ENCODE results near the gene GALNT6.
A peak's percentile ranks its signal among the peaks of the same experiment; 100 is the strongest.

The GALNT6 gene

GRCh38 chr12:51378749-51379148 lies 12.5 kb downstream of the GALNT6 start:
- DNase-seq = no peak

- no peak for DNase-seq
Measured at GRCh38 chr12:51377099-51377984, 13.9 kb downstream of the GALNT6 start.

- no peak for DNase-seq
Measured at GRCh38 chr12:51374856-51375255, 16.4 kb downstream of the GALNT6 start.

GRCh38 chr12:51374361-51374760 lies 16.8 kb downstream of the GALNT6 start:
- DNase-seq = no peak

GRCh38 chr12:51373187-51373586 lies 18.0 kb downstream of the GALNT6 start:
- no peak for DNase-seq

GRCh38 chr12:51372021-51372420 lies 19.2 kb downstream of the GALNT6 start:
- DNase-seq = no peak

- DNase-seq = no peak
Measured at GRCh38 chr12:51371295-51371953, 19.8 kb downstream of the GALNT6 start.

- no peak for DNase-seq
Measured at GRCh38 chr12:51370667-51371066, 20.5 kb downstream of the GALNT6 start.

- DNase-seq = no peak
Measured at GRCh38 chr12:51369581-51369980, 21.6 kb downstream of the GALNT6 start.

GRCh38 chr12:51368640-51369517 lies 22.3 kb downstream of the GALNT6 start:
- DNase-seq = peak; percentile 90

- DNase-seq = no peak
Measured at GRCh38 chr12:51365276-51365675, 25.9 kb downstream of the GALNT6 start.

- DNase-seq = no peak
Measured at GRCh38 chr12:51364001-51364400, 27.2 kb downstream of the GALNT6 start.

- no peak for DNase-seq
Measured at GRCh38 chr12:51362747-51363342, 28.4 kb downstream of the GALNT6 start.

- DNase-seq = no peak
Measured at GRCh38 chr12:51362307-51362706, 28.9 kb downstream of the GALNT6 start.

- DNase-seq = no peak
Measured at GRCh38 chr12:51361161-51362016, 29.8 kb downstream of the GALNT6 start.

- no peak for DNase-seq
Measured at GRCh38 chr12:51360315-51360714, 30.9 kb downstream of the GALNT6 start.

- DNase-seq = no peak
Measured at GRCh38 chr12:51359851-51360250, 31.4 kb downstream of the GALNT6 start.

- no peak for DNase-seq
Measured at GRCh38 chr12:51358496-51358895, 32.7 kb downstream of the GALNT6 start.

- no peak for DNase-seq
Measured at GRCh38 chr12:51357374-51358047, 33.7 kb downstream of the GALNT6 start.

GRCh38 chr12:51351913-51352532 lies 39.2 kb downstream of the GALNT6 start:
- no peak for DNase-seq

GRCh38 chr12:51349026-51349425 lies 42.2 kb downstream of the GALNT6 start:
- no peak for DNase-seq

All from activated CD8-positive, alpha-beta memory T cell treated with anti-CD3 and anti-CD28 coated beads for 24 hours (primary cell).